ENCODE measurements around the gene ATXN1. TPM values are rescaled to one million over a fixed set of nuclear protein-coding genes. Genes with fewer than 3 reads are reported as not detected.

The ATXN1 gene
- total RNA-seq, 1 experiment from 2014 or later = 19.7 TPM

- Mint-ChIP-seq H3K4me1 (ENCODE audit: low read depth, unreplicated experiment) (peaks cover 11% of the 10 kb centered on the region), H3K4me3 (ENCODE audit: low read depth, unreplicated experiment) (no peak overlapping the region), H3K36me3 (ENCODE audit: insufficient read depth, unreplicated experiment) (no peaks in the 10 kb centered on the region), H3K27me3 (ENCODE audit: unreplicated experiment) (no peaks in the 10 kb centered on the region), H3K9me3 (ENCODE audit: low read depth, unreplicated experiment) (no peaks in the 10 kb centered on the region), H3K27ac (ENCODE audit: unreplicated experiment) (no peak overlapping the region)
- CTCF ChIA-PET = no interaction called here
- DNase-seq = no peak
- no TSS peak for BruUV-seq (replicated peaks)
- TF ChIP-seq CTCF (IDR thresholded peaks at IDR 0.05; ENCODE audit: unreplicated experiment) = no peak
- intact Hi-C loops (cut with micrococcal nuclease; ENCODE audit: unreplicated experiment) = no loop called here
Observed at GRCh38 chr6:16355238-16355637, 406.0 kb downstream of the ATXN1 start.

GRCh38 chr6:16354692-16355091 lies 406.6 kb downstream of the ATXN1 start:
- Mint-ChIP-seq H3K9me3 (ENCODE audit: low read depth, unreplicated experiment) (no peaks in the 10 kb centered on the region), H3K27ac (ENCODE audit: unreplicated experiment) (no peak overlapping the region), H3K36me3 (ENCODE audit: insufficient read depth, unreplicated experiment) (no peaks in the 10 kb centered on the region), H3K27me3 (ENCODE audit: unreplicated experiment) (no peaks in the 10 kb centered on the region), H3K4me1 (ENCODE audit: low read depth, unreplicated experiment) (peaks cover 11% of the 10 kb centered on the region), H3K4me3 (ENCODE audit: low read depth, unreplicated experiment) (no peak overlapping the region)
- no TSS peak for BruUV-seq (replicated peaks)
- DNase-seq = no peak
- TF ChIP-seq CTCF (IDR thresholded peaks at IDR 0.05; ENCODE audit: unreplicated experiment) = no peak
- CTCF ChIA-PET = no interaction called here
- intact Hi-C loops (cut with micrococcal nuclease; ENCODE audit: unreplicated experiment) = no loop called here

- Mint-ChIP-seq H3K9me3 (ENCODE audit: low read depth, unreplicated experiment) (no peaks in the 10 kb centered on the region), H3K36me3 (ENCODE audit: insufficient read depth, unreplicated experiment) (no peaks in the 10 kb centered on the region), H3K27me3 (ENCODE audit: unreplicated experiment) (no peaks in the 10 kb centered on the region), H3K27ac (ENCODE audit: unreplicated experiment) (no peak overlapping the region), H3K4me1 (ENCODE audit: low read depth, unreplicated experiment) (peaks cover 11% of the 10 kb centered on the region), H3K4me3 (ENCODE audit: low read depth, unreplicated experiment) (no peak overlapping the region)
- no TSS peak for BruUV-seq (replicated peaks)
- CTCF ChIA-PET = no interaction called here
- no peak for DNase-seq
- no peak for TF ChIP-seq CTCF (IDR thresholded peaks at IDR 0.05; ENCODE audit: unreplicated experiment)
- intact Hi-C loops (cut with micrococcal nuclease; ENCODE audit: unreplicated experiment) = no loop called here
Observed at GRCh38 chr6:16352821-16353438, 408.3 kb downstream of the ATXN1 start.

GRCh38 chr6:16352258-16352635 lies 409.0 kb downstream of the ATXN1 start:
- Mint-ChIP-seq H3K4me1 (ENCODE audit: low read depth, unreplicated experiment) (peaks cover 11% of the 10 kb centered on the region), H3K27me3 (ENCODE audit: unreplicated experiment) (no peaks in the 10 kb centered on the region), H3K36me3 (ENCODE audit: insufficient read depth, unreplicated experiment) (no peaks in the 10 kb centered on the region), H3K4me3 (ENCODE audit: low read depth, unreplicated experiment) (no peak overlapping the region), H3K9me3 (ENCODE audit: low read depth, unreplicated experiment) (no peaks in the 10 kb centered on the region), H3K27ac (ENCODE audit: unreplicated experiment) (no peak overlapping the region)
- DNase-seq = no peak
- BruUV-seq (replicated peaks) = no TSS peak
- CTCF ChIA-PET = no interaction called here
- intact Hi-C loops (cut with micrococcal nuclease; ENCODE audit: unreplicated experiment) = no loop called here
- TF ChIP-seq CTCF (IDR thresholded peaks at IDR 0.05; ENCODE audit: unreplicated experiment) = no peak

Data from Calu3 (cell line).